HG02938 (cell line): ENCODE results near the gene ATRAID.
"Not testable (repeated sequence)": the region's sequence is repeated elsewhere in the genome, so short reads cannot be mapped to it uniquely, and the experiment has no call there.

ENCODE experiments used
- ATAC-seq: cut with Tn5 transposase; IDR thresholded peaks from one replicate; pipeline ENCODE4 v1.9.1; 2021; ENCODE audit warnings: mild to moderate bottlenecking, moderate library complexity; ENCODE audit not compliant: unreplicated experiment

Gene ATRAID, protein sequence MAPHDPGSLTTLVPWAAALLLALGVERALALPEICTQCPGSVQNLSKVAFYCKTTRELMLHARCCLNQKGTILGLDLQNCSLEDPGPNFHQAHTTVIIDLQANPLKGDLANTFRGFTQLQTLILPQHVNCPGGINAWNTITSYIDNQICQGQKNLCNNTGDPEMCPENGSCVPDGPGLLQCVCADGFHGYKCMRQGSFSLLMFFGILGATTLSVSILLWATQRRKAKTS

DNA sequence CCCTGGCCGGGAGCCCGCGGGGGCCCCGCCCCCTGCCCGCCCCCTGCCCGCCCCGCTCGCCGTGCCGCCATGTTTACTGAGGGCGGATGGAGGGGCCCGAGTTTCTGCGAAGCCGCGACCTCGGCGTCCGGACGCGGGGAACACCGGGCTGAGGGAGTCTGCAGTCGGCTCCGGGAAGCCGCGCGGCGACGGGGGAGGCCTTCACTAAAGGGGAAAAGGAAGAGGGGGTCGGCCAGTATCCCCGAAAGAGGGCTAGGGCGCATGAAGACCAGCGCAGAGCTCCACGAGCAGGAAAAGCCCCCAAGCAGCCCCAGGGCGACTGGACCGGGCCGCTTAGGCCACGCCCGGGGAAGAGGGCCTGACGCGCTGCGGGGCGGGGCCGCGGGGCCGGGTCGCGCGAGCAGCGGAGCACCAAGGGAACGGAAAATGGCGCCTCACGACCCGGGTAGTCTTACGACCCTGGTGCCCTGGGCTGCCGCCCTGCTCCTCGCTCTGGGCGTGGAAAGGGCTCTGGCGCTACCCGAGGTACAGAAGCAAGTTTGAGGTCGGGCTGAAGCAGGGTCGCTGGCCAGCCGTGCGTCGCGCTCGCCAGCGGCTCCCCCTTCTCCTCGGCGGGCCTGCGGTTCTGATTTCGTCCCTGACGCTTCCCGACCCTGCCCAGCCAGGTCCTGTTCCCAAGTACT lies at the start of gene ATRAID, which contains the start of gene SLC5A6:
Gene ATRAID (plus strand): TSS at position 99 of the 683 bp plus-strand sequence. CDS start 328 bp downstream, at position 427.
Gene SLC5A6 (minus strand): TSS at position 326 of the 683 bp plus-strand sequence. CDS start 4,618 bp downstream, outside the sequence.
- peak; percentile 71 for ATAC-seq

- ATAC-seq, result no peak
Observed at GRCh38 chr2:27162151-27163121, 49.4 kb upstream of the ATRAID start.

- no peak for ATAC-seq
Observed at GRCh38 chr2:27164960-27165763, 46.7 kb upstream of the ATRAID start.

- no peak for ATAC-seq
Observed at GRCh38 chr2:27170581-27171337, 41.1 kb upstream of the ATRAID start.

DNA sequence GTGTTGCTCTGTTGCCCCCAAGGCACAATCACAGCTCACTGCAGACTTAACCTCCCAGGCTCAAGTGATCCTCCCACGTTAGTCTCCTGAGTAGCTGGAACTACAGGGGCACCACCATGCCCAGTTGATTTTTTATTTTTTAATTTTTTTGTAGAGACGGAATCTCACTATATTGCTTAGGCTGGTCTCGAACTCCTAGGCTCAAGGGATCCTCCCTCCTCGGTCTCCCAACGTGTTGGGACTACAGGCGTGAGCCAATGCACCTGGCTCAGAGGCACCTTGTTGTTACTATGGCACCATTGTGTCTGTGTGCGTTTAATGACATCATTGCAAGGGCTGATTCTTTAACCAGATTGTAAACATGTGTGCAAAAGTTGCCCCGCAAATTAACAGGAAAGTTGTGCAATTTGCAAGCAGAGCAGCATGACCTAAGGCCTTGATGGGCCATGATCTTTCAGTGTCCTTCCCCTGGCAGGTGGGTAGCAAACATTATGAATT lies 40.4 kb upstream of the ATRAID start:
- no peak for ATAC-seq

DNA sequence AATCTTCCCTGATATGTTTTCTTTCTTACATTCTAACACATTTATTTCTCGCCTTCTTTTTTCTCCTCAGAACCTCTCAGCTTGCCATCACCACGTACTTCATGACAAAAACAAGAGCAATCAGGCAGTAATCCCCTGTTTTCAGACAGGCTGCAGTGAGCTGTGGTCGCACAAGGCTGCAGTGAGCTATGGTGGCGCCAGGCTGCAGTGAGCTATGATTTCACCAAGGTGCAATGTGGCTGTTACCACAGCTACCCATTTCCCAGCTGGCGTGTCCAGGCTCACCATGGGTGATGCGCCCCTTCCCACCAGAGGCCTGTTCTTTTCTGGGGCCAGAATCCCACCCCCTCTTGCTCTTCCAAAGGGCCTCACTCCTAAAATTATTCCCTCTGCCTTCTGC lies 37.2 kb upstream of the ATRAID start:
- no peak for ATAC-seq

DNA sequence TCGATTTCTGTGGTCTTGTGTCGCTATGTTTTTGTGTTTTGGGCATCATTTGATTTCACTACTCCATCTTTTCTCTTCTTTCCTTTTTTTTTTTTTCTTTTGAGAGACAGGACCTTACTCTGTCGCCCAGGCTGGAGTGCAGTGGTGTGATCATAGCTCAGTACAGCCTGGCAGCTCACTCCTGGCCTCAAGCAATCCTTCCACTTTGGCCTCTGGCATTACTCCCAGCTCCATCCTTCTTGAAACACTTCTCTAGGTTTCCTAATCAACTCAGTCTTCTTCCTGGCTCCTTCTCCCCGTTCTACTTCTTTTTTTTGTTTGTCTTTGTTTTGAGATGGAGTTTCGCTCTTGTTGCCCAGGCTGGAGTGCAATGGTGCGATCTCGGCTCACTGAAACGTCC lies 36.5 kb upstream of the ATRAID start:
- ATAC-seq, result no peak

DNA sequence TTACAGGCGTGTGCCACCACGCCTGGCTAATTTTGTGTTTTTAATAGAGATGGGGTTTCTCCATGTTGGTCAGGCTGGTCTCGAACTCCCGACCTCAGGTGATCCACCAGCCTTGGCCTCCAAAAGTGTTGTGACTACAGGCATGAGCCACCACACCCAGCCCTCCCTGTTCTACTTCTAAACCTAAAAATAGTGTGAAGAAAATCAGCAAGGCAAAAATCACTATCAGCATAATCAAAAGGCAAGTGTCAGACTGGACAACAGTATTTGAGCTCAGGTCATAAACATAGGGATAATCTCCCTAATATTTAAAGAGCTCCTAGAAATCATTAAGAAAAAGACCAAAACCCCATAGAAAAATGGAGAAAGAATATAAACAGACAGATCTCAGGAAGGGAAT lies 36.1 kb upstream of the ATRAID start:
- not testable (repeated sequence) for ATAC-seq

DNA sequence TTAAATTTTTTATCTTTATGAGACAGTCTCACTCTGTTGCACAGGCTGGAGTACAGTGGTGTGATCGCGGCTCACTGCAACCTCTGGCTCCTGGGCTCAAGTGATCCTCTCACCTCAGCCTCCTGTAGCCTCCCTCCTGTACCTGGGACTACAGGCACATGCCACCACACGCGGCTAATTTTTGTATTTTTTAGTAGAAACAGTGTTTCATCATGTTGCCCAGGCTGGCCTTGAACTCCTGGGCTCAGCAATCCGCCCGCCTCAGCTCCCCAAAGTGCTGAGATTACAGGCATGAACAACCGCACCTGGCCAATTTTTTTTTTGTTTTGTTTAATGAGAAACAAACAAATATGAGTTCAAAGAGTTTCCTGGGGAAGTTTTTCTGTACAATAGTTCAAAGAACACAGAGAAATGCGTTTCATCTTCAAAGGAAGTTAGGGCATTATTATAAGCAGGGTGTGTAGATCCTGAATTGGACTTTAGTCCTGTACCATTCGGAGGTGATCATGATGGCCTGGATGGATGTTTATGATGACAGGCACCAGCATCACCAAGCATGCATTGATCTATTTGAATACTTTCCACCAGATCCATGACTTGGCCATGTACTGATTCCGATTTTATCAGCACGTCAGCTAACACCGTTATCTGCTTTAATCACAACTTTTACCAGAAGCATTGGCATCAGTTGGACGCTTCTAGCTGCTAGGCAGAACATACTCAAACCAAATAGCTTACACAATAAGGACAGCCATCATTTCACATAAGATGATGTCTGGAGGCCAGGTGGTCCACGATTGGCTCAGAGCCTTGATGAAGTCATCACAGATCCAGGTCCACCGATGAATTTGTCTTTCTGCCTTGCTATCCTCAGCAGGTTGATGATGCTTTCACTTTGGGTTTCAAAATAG lies 34.1 kb upstream of the ATRAID start:
- ATAC-seq, result no peak

GRCh38 chr2:27178469-27178868 lies 33.4 kb upstream of the ATRAID start:
- no peak for ATAC-seq

GRCh38 chr2:27179344-27180000 lies 32.4 kb upstream of the ATRAID start:
- ATAC-seq, result no peak

GRCh38 chr2:27182346-27182745 lies 29.5 kb upstream of the ATRAID start:
- no peak for ATAC-seq

DNA sequence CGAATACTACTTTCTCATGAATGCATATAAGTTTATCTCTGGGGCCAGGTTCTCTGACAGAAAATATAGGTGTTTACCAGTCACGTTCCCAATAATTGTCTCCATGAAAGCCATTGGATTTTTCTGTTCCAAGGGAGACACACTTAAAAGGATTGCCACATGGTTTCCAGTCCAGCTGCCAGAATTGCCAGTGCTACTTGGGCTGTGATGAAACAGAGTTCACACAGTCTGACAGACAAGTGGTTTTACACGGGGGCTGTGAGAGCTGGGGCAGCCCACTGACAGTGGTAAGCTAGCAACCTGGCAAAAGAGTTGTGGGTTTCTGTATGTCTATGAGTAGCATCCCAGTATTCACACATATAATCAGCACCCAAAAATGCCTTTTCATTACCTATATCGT lies 27.7 kb upstream of the ATRAID start:
- no peak for ATAC-seq

DNA sequence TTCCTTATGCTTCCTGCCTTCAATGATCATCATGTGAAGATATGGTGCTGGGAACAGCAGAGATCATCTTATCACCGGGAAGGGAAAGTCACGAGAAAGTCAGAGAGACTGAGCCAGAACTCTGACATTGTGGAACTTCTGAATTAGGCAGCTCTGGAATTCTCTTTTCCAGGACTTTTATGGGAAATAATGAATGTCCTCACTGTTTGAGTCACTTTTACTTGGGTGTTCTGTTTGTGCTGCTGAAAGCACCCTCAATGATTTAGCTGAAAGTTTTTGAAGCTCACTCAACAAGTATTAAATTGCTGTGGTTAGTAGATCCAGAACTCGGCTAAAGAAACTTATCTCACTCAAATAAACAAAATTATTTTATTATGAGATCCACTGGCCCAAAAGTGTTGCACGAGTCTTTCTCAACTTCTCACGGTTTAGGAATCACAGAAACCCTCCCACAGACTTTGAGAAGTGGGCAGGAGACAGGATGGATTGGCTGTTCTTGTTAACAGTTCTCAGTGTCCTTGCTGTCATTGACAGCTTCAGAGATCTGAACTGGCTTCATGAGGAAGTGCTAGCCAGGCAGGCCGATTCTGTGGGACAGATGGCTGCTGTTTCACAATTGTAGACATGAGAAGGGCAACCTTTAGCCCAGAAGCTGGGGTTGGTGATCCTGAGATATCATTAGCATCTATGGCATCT lies 26.4 kb upstream of the ATRAID start:
- no peak for ATAC-seq

DNA sequence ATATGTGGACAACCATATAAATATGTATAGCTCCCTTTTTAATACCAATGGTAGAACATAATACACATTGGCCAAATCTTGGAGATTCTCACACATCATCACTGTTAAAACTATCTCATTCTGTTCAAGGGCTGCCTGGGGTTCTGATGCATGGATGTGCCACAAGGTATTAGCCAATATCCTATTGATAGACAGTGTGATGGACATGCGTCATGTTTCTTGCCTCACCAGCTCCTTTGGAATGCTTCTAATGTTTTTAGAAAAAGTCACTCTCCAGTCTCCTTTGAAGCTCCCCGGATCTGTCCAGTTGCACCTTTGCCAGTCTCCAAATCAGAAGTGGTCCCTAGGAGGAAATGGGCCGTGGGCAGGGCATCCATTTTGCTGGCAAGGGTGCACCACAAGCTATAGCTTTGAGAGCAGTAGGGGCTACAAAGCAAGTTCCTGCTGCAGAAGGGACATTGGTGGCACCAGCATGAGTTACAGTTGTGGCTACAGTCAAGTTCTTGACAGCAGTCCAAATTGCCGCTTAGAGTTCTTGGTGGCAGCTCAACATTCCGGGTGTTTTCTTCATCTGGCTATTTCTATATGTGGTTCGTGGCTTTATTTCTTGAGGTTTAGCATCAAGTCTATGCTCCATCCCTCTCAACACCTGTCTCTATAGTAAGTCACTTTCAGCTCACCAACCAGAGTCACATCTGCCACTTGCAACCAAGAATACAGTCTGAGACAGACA lies 25.1 kb upstream of the ATRAID start:
- no peak for ATAC-seq

DNA sequence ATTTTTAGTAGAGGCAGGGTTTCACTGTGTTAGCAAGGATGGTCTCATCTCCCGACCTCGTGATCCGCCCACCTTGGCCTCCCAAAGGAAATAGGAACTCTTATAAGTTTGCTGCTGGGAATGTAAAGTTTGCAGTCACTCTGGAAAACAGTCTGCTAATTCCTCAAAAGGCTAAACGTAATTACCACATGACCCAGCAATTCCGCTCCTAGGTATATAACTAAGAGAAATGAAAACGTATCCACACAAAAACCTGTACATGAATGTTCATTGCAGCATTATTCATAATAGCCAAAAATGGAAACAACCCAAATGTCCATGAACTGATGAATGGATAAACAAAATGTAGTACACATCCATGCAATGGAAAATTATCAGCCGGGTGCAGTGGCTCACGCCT lies 21.9 kb upstream of the ATRAID start:
- ATAC-seq, result no peak
